Measurements from ENCODE around the gene FGFR4. TPM values are rescaled to one million over a fixed set of nuclear protein-coding genes. Genes with fewer than 3 reads are reported as not detected.

Gene FGFR4
- total and polyA plus RNA-seq, 10 donors = 5.2 to 41.6 (median 23.0) TPM

- 80 to 87% (median 83%) methylated on average over 6 of the region's 6 CpGs for WGBS, 5 donors
- Histone ChIP-seq H3K9me3 (no peaks in the 10 kb centered on the region), H3K27ac (no peak overlapping the region), H3K4me3 (no peak overlapping the region), H3K36me3 (peaks cover 0 to 82% (median 32%) of the 10 kb centered on the region in 6 donors), H3K27me3 (replicated peaks in 1 of 7) (no peaks in the 10 kb centered on the region), H3K4me1 (peaks cover 0 to under 1% (median 0%) of the 10 kb centered on the region in 6 donors)
- no peak for DNase-seq
- intact Hi-C loops (cut with DNase I; ENCODE audit: low total_unique reads) = no loop called here
- TF ChIP-seq CTCF (IDR thresholded peaks at IDR 0.05 in 8 of 11, conservative IDR thresholded peaks at IDR 0.05 in 3 of 11) = no peak
- no peak for TF ChIP-seq POLR2AphosphoS5 (IDR thresholded peaks at IDR 0.05)
- no peak for TF ChIP-seq POLR2A (IDR thresholded peaks at IDR 0.05)
Observed at GRCh38 chr5:177065491-177065890, 21.2 kb upstream of the FGFR4 start.

- no peaks in the 10 kb centered on the region for H3K27me3 ChIP-seq (replicated peaks in 1 of 7)
- no peak overlapping the region for H3K4me3 ChIP-seq
- peaks cover 0 to 77% (median 32%) of the 10 kb centered on the region in 6 donors for H3K36me3 ChIP-seq
- H3K4me1 ChIP-seq = peaks cover 0 to 8% (median 2%) of the 10 kb centered on the region in 6 donors
- H3K9me3 ChIP-seq = no peaks in the 10 kb centered on the region
- H3K27ac ChIP-seq = no peak overlapping the region
- WGBS, 5 donors = 91 to 95% (median 94%) methylated on average over 2 of the region's 2 CpGs
- DNase-seq = no peak
- intact Hi-C loops (cut with DNase I; ENCODE audit: low total_unique reads) = no loop called here
- no peak for TF ChIP-seq POLR2A (IDR thresholded peaks at IDR 0.05)
- no peak for TF ChIP-seq POLR2AphosphoS5 (IDR thresholded peaks at IDR 0.05)
- no peak for TF ChIP-seq CTCF (IDR thresholded peaks at IDR 0.05 in 8 of 11, conservative IDR thresholded peaks at IDR 0.05 in 3 of 11)
Observed at GRCh38 chr5:177066224-177066623, 20.5 kb upstream of the FGFR4 start.

- no peaks in the 10 kb centered on the region for H3K27me3 ChIP-seq (replicated peaks in 1 of 7)
- H3K4me1 ChIP-seq = peaks cover 0 to 21% (median 11%) of the 10 kb centered on the region in 6 donors
- H3K4me3 ChIP-seq = no peak overlapping the region
- no peak for TF ChIP-seq POLR2A (IDR thresholded peaks at IDR 0.05)
- TF ChIP-seq POLR2AphosphoS5 (IDR thresholded peaks at IDR 0.05) = no peak
- TF ChIP-seq CTCF (IDR thresholded peaks at IDR 0.05 in 8 of 11, conservative IDR thresholded peaks at IDR 0.05 in 3 of 11) = no peak
- intact Hi-C loops (cut with DNase I; ENCODE audit: low total_unique reads) = no loop called here
- 93 to 98% (median 97%) methylated on average over 5 of the region's 5 CpGs for WGBS, 5 donors
- no peak for DNase-seq
- H3K36me3 ChIP-seq = peaks cover 0 to 64% (median 27%) of the 10 kb centered on the region in 6 donors
- H3K9me3 ChIP-seq = no peaks in the 10 kb centered on the region
- H3K27ac ChIP-seq = no peak overlapping the region
Observed at GRCh38 chr5:177067503-177067902, 19.2 kb upstream of the FGFR4 start.

- no peak for TF ChIP-seq POLR2AphosphoS5 (IDR thresholded peaks at IDR 0.05)
- TF ChIP-seq CTCF (IDR thresholded peaks at IDR 0.05 in 8 of 11, conservative IDR thresholded peaks at IDR 0.05 in 3 of 11) = no peak
- no peak for TF ChIP-seq POLR2A (IDR thresholded peaks at IDR 0.05)
- Histone ChIP-seq H3K4me1 (peaks cover 0 to 21% (median 11%) of the 10 kb centered on the region in 6 donors), H3K9me3 (no peaks in the 10 kb centered on the region), H3K4me3 (no peak overlapping the region), H3K36me3 (peaks cover 0 to 40% (median 0%) of the 10 kb centered on the region in 6 donors), H3K27ac (peak overlapping the region in 4 of 8 donors; percentile 28 to 59 (median 40)), H3K27me3 (replicated peaks in 1 of 7) (no peaks in the 10 kb centered on the region)
- 90 to 96% (median 93%) methylated on average over 6 of the region's 6 CpGs for WGBS, 5 donors
- intact Hi-C loops (cut with DNase I; ENCODE audit: low total_unique reads) = no loop called here
- DNase-seq = no peak
Observed at GRCh38 chr5:177070536-177071191, 16.1 kb upstream of the FGFR4 start.
